Esophagus squamous epithelium (tissue), 4 donors: ENCODE data around the gene LIN9.

Source experiments
- CTCF ChIP-seq, 6 experiments: fragments of 450-650 bp in 4 of 6; fragments of 200-600 bp in 2 of 6; sonication (generic) in 2 of 6; IDR thresholded peaks; one replicate each; pipeline ENCODE4 v1.5.1; 2016 to 2019; ENCODE audit warnings: antibody characterized with exemption in 6 of 6, mild to moderate bottlenecking in 4 of 6, moderate library complexity in 4 of 6
- POLR2A ChIP-seq, 4 donors: fragments of 450-650 bp; IDR thresholded peaks; one replicate each; pipeline ENCODE4 v1.6.1; 2017; ENCODE audit warnings: antibody characterized with exemption in 4 of 4, mild to moderate bottlenecking in 4 of 4, moderate library complexity in 3 of 4

- TF ChIP-seq CTCF (IDR thresholded peaks at IDR 0.05) (no peak), POLR2A (IDR thresholded peaks at IDR 0.05) (no peak)
These were observed 2.4 kb upstream of the LIN9 start for GRCh38 chr1:226311376-226311775.
